NCI-H128 (cell line): ENCODE measurements around the gene ERMN.
"Not testable (repeated sequence)": the region's sequence is repeated elsewhere in the genome, so short reads cannot be mapped to it uniquely, and the experiment has no call there.

Experiments used
- DNase-seq: peaks from one replicate; lab custom pipeline; 2025; ENCODE audit not compliant: unreplicated experiment; lab: John Stamatoyannopoulos, UW

The ERMN gene, protein sequence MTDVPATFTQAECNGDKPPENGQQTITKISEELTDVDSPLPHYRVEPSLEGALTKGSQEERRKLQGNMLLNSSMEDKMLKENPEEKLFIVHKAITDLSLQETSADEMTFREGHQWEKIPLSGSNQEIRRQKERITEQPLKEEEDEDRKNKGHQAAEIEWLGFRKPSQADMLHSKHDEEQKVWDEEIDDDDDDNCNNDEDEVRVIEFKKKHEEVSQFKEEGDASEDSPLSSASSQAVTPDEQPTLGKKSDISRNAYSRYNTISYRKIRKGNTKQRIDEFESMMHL

DNA sequence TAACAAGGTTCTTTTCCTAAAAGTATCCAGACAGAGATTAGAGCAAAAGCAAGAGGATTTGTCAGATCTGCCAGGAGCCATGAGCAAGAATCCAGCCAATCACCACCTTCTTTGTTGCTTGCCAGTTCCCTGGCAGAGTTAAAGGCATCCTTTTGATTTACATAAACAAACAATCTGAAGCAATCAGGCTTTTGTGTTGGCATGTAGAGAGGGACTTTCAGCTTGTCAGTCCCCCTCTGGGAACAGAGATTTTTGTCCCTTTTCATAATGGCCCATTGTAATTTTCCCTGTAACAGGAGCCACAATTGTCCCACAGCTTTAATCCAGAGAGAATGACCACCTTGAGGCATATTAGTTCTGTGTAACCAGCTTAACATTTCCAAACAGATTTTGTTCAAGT lies at the start of gene ERMN:
ERMN (minus strand) TSS at position 39 of the 400 bp plus-strand sequence. CDS start 182 bp downstream, outside the sequence.
- no peak for DNase-seq

DNA sequence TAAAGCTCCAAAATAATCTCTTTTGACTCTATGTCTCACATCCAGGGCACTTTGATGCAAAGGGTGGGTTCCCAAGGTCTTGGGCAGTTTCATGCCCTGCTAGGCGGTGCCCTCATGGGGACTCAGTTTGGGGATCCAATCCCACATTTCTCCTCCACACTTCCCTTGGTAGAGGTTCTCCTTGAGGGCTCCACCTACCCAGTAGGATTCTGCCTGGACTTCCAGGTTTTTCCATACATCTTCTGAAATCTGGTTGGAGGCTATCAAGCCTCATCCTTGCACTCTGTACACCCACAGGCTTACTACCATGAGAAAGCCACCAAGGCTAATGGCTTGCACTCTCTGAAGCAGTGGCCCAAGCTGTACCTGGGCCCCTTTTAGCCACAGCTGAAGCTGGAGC lies 49.8 kb upstream of the ERMN start:
- DNase-seq, result no peak

DNA sequence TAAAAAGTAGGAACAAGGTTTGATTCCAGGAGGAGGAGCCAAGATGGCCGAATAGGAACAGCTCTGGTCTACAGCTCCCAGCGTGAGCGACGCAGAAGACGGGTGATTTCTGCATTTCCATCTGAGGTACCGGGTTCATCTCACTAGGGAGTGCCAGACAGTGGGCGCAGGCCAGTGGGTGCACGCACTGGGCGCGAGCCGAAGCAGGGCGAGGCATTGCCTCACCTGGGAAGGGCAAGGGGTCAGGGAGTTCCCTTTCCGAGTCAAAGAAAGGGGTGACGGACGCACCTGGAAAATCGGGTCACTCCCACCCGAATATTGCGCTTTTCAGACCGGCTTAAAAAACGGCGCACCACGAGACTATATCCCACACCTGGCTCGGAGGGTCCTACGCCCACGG lies 42.9 kb upstream of the ERMN start:
- not testable (repeated sequence) for DNase-seq

- DNase-seq, result no peak
Measured at GRCh38 chr2:157367704-157368103, 42.1 kb upstream of the ERMN start.

DNA sequence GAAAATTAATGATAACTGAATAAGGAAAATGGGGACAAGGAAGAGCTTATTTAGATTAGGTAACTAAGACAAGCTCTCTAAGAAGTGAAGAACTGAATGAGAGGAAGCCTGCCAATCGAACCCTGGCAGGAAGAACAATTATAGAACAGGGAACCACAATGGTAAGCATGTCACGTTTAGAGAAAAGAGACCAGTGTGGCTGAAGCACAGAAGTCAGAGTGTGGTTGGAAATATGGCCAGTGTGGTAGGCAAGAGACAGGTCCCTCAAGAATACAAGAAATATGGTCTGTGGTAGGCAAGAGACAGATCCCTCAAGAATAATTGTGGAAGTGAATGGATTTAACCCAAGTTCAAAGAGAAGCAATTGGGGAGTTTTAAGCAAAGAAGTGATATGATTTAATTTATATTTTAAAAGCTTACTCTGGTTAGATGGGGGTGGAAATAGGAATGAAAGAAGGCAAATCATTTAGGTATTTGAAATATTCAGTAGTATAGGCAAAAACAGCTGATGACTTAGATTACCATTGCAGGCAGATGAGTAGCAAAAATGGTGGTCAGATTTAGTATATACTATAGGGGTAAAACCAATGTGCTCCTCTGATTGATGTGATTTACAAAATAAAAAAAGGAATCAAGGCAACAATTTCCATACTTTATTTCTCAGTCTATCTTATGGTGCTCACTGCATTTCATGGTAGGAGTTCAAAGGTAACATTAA lies 38.8 kb upstream of the ERMN start:
- DNase-seq, result no peak

GRCh38 chr2:157363612-157364101 lies 38.0 kb upstream of the ERMN start:
- DNase-seq, result no peak

- DNase-seq, result no peak
Measured at GRCh38 chr2:157362627-157363026, 37.0 kb upstream of the ERMN start.

- DNase-seq, result no peak
Measured at GRCh38 chr2:157361526-157361925, 35.9 kb upstream of the ERMN start.

DNA sequence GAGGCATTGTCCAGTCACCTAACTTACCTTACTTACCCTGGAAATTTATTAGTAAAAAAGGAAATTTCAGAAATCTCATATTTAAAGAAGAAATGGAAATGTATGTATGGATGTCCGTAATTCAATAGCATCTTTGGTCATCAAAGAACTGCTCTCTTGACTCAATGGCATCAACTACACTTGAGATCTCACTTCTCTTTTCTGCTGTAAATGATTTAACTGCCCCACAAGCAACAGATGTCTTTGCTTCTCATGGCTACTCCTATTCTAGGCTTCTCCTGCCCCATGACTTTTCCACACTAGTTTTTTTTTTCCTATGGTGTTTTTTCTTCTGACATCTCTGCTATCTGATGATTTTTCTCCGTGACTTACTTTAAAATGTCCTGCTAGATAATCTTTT lies 34.0 kb upstream of the ERMN start:
- DNase-seq, result no peak

DNA sequence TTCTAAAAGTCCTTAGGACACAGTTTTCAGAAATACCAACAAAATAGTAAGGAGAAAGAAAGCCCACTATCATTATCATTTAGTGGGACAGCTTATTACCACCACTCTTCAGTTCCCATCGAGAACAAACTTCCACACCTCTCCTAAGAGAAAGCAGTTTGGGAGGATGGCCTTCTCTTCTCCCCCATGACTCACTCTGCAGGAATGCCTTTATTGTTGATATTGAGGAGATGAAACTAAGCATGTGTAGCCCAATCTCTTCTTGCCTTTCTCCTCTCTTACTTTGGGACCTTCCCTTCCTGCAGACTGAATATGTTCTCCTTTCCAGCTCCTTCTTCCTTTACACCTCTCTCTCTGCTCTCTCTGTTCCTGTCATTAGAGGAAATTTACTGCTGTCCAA lies 30.0 kb upstream of the ERMN start:
- DNase-seq, result no peak

DNA sequence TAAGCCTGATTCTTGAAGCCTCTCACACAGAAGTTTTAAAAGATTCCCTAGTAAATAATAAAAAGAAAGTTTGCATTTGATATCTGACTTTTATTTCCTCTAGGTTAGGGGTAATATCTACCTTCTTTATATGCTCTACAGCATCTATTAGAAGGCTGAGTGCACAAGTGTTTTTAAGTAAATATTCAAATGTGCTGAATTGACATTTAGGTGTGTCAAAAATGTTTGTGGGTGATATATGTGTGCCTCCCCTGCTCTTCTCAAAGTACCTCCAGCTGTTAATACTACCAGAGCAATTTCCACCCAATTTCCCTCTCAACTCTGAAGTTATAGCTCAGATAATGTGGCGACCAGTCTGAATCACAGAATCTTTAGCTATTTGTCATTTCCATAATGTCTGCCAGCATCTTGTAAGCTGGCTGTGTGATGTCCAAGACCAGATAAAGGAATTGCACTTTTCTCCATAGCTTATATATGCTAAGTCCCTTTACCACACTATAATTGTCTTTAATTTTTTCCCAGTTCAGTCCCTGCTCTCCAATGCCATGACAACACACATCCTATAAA lies 24.4 kb upstream of the ERMN start:
- DNase-seq, result no peak

DNA sequence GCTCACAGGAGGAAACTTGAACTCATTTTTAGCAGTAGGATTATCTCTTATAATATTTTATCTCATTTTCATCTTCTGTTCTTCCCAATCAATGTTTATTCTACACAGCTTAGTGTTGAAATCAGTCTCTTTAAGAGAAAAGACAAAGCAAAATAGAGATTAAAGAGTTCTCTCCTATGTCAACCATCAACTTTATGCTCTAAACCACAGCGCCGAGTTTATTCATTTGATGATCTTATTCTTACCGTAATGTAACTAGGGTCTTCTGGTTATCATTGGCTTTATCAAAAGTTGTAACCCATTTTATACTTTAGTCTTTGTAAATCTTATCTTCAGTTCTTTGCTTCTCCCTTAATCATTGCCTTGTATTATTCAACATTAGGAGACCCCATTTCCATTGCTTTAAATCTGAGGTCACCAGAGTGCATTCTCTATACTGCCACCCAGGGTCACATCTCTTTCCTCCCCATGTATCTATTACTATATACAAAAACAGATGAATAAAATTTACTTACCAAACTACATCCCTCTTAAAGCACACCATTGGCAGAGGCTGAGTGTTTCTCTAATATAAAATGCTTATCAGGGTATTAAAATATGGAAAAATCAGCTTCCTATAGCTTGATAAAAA lies 22.8 kb upstream of the ERMN start:
- no peak for DNase-seq

- DNase-seq, result no peak
Measured at GRCh38 chr2:157345647-157346389, 20.2 kb upstream of the ERMN start.

- DNase-seq, result not testable (repeated sequence)
Measured at GRCh38 chr2:157341381-157341780, 15.8 kb upstream of the ERMN start.

GRCh38 chr2:157339965-157340655 lies 14.5 kb upstream of the ERMN start:
- DNase-seq, result no peak

- DNase-seq, result no peak
Measured at GRCh38 chr2:157337978-157338377, 12.4 kb upstream of the ERMN start.

- no peak for DNase-seq
Measured at GRCh38 chr2:157336137-157337010, 10.8 kb upstream of the ERMN start.

GRCh38 chr2:157334797-157335196 lies 9.2 kb upstream of the ERMN start:
- DNase-seq, result no peak

DNA sequence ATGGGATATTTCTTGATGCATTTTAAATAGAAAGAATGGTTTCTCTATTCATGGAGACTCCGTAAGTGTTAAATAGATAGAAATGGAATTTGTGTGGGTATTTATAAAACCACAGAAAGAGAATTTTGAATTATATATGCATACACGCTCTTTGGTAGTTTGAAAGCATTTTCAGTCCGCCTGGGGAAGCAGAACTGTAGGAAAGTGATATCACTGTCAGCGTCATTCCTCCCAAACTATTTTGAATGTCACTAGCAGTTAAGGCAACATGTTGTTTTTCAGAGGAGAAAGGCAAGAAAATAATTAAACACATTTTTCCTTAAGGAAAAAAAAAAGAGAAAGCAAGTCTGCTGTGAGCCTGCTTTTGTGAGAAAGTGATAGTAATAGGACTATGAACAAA lies 8.7 kb upstream of the ERMN start:
- no peak for DNase-seq
